AG09309 (cell line): ENCODE results near the gene HOXC9.

Experiments used
- DNase-seq: peaks from one replicate; pipeline ENCODE4 v3.0.0-alpha.2; 2010; ENCODE audit warnings: low read depth
- H3K4me3 ChIP-seq: 2 replicates; pipeline ENCODE4 v1.5.1; 2011; ENCODE audit warnings: mild to moderate bottlenecking, low read depth, low read length, moderate library complexity; ENCODE audit not compliant: control insufficient read depth
- TF ChIP-seq, protein P1 (sequence below): IDR thresholded peaks from 2 replicates; pipeline ENCODE4 v1.5.1; 2011; ENCODE audit warnings: mild to moderate bottlenecking, low read depth, low read length, inconsistent platforms; ENCODE audit not compliant: insufficient read depth, control insufficient read depth; ENCODE audit errors: missing control alignments

HOXC9 gene

DNA sequence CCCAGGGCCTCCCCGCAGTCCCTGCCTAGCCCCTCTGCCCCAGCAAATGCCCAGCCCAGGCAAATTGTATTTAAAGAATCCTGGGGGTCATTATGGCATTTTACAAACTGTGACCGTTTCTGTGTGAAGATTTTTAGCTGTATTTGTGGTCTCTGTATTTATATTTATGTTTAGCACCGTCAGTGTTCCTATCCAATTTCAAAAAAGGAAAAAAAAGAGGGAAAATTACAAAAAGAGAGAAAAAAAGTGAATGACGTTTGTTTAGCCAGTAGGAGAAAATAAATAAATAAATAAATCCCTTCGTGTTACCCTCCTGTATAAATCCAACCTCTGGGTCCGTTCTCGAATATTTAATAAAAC lies 30.5 kb downstream of the HOXC9 start:
- no peak overlapping the region for H3K4me3 ChIP-seq
- TF ChIP-seq, protein P1, sequence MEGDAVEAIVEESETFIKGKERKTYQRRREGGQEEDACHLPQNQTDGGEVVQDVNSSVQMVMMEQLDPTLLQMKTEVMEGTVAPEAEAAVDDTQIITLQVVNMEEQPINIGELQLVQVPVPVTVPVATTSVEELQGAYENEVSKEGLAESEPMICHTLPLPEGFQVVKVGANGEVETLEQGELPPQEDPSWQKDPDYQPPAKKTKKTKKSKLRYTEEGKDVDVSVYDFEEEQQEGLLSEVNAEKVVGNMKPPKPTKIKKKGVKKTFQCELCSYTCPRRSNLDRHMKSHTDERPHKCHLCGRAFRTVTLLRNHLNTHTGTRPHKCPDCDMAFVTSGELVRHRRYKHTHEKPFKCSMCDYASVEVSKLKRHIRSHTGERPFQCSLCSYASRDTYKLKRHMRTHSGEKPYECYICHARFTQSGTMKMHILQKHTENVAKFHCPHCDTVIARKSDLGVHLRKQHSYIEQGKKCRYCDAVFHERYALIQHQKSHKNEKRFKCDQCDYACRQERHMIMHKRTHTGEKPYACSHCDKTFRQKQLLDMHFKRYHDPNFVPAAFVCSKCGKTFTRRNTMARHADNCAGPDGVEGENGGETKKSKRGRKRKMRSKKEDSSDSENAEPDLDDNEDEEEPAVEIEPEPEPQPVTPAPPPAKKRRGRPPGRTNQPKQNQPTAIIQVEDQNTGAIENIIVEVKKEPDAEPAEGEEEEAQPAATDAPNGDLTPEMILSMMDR = no peak
- DNase-seq = no peak

- TF ChIP-seq, protein P1 = no peak
- no peak overlapping the region; the same call in 1 of the 2 replicates for H3K4me3 ChIP-seq
- DNase-seq = no peak
Observed at GRCh38 chr12:54030889-54031471, 31.0 kb downstream of the HOXC9 start.

GRCh38 chr12:54031480-54031879 lies 31.5 kb downstream of the HOXC9 start:
- TF ChIP-seq, protein P1 = no peak
- H3K4me3 ChIP-seq = no peak overlapping the region
- no peak for DNase-seq

- no peak overlapping the region for H3K4me3 ChIP-seq
- DNase-seq = no peak
- TF ChIP-seq, protein P1 = no peak
Observed at GRCh38 chr12:54032086-54032619, 32.2 kb downstream of the HOXC9 start.

- no peak for DNase-seq
- H3K4me3 ChIP-seq = peak within 1 kb of the TSS; percentile 33
- TF ChIP-seq, protein P1 = peak; percentile 95
Observed at GRCh38 chr12:54032627-54033100, 32.7 kb downstream of the HOXC9 start, which contains the start of gene HOXC5. Gene HOXC5, plus strand, starts transcription at chr12:54033050. Its CDS starts 73 bp downstream, at chr12:54033123.

- DNase-seq = no peak
- TF ChIP-seq, protein P1 = no peak
- peak overlapping the region; percentile 33 for H3K4me3 ChIP-seq
Observed at GRCh38 chr12:54033106-54033979, 33.4 kb downstream of the HOXC9 start.
